Measurements from ENCODE around the gene MAP3K6. TPM values are rescaled to one million over a fixed set of nuclear protein-coding genes. Genes with fewer than 3 reads are reported as not detected.
A peak's percentile ranks its signal among the peaks of the same experiment; 100 is the strongest.

Gene MAP3K6
- total and polyA plus RNA-seq, 8 donors, result 11.8 to 83.3 (median 16.2) TPM

DNA sequence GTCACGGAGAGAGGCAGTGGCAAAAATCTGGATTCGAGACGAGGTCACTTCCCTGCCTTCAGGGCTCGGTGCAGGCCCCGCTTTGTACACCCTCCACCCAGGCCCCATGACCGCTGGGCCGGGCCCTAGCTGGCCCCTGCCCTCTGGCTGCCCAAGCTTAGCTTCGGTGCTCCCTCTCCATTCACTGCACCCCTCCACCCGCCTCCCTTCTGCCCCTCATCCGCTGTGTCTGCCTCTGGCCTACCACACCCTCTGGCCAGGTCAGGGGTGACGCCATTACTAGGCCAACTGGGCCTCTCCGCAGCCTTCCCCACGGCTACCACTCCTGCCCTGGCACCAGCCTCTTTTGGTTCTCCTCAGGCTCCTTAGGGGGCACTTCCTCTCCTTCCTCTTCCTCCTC, 16.9 kb upstream of the MAP3K6 start:
- no peak overlapping the region for H3K27ac ChIP-seq
- TF ChIP-seq, protein P1, sequence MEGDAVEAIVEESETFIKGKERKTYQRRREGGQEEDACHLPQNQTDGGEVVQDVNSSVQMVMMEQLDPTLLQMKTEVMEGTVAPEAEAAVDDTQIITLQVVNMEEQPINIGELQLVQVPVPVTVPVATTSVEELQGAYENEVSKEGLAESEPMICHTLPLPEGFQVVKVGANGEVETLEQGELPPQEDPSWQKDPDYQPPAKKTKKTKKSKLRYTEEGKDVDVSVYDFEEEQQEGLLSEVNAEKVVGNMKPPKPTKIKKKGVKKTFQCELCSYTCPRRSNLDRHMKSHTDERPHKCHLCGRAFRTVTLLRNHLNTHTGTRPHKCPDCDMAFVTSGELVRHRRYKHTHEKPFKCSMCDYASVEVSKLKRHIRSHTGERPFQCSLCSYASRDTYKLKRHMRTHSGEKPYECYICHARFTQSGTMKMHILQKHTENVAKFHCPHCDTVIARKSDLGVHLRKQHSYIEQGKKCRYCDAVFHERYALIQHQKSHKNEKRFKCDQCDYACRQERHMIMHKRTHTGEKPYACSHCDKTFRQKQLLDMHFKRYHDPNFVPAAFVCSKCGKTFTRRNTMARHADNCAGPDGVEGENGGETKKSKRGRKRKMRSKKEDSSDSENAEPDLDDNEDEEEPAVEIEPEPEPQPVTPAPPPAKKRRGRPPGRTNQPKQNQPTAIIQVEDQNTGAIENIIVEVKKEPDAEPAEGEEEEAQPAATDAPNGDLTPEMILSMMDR (IDR thresholded peaks at IDR 0.05), result no peak
- no peaks in the 10 kb centered on the region for H3K9me3 ChIP-seq
- no peaks in the 10 kb centered on the region for H3K36me3 ChIP-seq
- no peak for ATAC-seq
- H3K27me3 ChIP-seq, result peaks cover 0 to 10% of the 10 kb centered on the region in 2 donors
- peaks cover 3 to 26% of the 10 kb centered on the region in 2 donors for H3K4me1 ChIP-seq
- no peak overlapping the region for H3K4me3 ChIP-seq
- intact Hi-C loops (cut with DNase I), result loop anchor here in 1 of 2 donors (10.0 kb wide), 1 partner anchor 279 kb away; no protein-coding TSS in a partner anchor
- DNase-seq, result no peak

DNA sequence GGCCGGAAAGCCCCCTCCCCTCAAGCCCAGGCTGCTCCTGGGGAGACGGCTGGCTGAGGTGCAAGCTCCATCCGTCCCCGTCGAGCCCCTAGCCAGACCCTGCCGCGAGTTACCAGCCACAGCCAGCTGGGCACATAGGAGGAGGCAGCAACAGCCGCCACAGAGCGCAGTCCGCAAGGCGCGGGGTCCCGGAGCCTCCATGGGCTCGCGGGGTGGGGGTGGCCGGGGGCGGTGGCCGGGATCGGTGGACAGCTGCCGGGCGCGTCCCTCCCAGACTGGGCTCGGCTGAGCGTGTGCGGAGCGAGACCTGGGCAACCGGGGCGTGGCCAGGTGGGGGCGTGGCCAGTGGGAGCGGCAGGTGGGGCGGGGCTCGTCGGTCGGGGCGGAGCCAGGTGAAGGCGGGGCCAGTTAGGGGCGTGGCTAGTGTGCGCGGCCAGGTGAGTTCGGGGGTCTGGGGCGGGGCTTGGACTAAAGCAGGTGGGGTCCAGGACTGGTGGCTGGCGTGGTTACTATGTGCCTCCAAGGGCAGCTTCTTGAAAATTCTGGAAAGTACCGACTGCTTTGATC, 16.4 kb upstream of the MAP3K6 start, which contains the start of gene CD164L2:
CD164L2 (minus strand) TSS at position 295 of the 567 bp plus-strand sequence; CDS start at position 201, 94 bp downstream.
- Histone ChIP-seq H3K4me1 (peaks cover 3 to 26% of the 10 kb centered on the region in 2 donors), H3K27me3 (peaks cover 0 to 10% of the 10 kb centered on the region in 2 donors), H3K36me3 (no peaks in the 10 kb centered on the region), H3K27ac (no peak within 1 kb of the TSS), H3K9me3 (no peaks in the 10 kb centered on the region), H3K4me3 (peak within 1 kb of the TSS in 1 of 2 donors; percentile 24)
- TF ChIP-seq, protein P1 (IDR thresholded peaks at IDR 0.05), result no peak
- ATAC-seq (peak; percentile 95), DNase-seq (peak in 2 of 4 donors; percentile 77 to 90)
- intact Hi-C loops (cut with DNase I), result loop anchor here in 1 of 2 donors (10.0 kb wide), 1 partner anchor 278 kb away; no protein-coding TSS in a partner anchor

DNA sequence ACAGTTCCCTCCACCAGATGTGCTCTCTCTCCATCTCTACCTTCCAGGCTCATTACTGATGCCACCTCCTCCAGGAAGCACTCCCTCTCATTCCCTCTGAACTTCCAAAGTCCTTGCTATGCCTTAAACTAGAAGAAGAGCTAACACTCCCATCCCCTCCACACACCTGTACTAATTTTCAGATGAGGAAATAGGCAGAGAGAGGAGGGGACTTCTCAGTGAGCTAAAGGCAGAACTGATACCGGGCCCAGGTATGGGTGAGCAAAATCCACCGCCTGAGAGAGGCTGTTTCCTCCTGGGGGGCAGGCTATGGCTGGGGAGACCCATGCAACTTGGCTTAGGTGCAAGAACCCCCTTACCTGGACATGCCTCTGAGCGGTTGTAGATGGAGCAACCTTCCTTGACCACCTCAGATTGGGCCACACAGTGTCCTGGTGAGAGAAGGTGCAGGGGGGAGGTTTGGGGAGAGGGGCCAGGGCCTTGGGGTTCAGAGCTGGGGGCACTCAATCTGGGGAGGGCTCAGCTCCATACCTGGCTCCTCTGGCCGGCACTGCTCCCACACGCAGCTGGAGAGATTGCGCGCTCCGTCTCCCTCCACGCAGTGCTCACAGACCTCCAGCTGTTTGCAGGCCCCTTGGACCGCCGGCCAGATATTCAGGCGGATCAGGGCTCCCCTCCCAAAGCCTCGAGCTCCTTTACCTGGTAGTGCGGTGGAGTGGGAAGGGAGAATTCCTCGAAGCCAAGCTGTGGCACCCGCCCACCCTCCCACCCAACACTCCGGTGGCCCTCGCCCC, 15.4 kb upstream of the MAP3K6 start:
- no peaks in the 10 kb centered on the region for H3K9me3 ChIP-seq
- H3K27me3 ChIP-seq, result peaks cover 0 to 10% of the 10 kb centered on the region in 2 donors
- DNase-seq (no peak), ATAC-seq (no peak)
- TF ChIP-seq, protein P1 (IDR thresholded peaks at IDR 0.05), result no peak
- peaks cover 3 to 26% of the 10 kb centered on the region in 2 donors for H3K4me1 ChIP-seq
- intact Hi-C loops (cut with DNase I), result loop anchor here in 1 of 2 donors (10.0 kb wide), 1 partner anchor 277 kb away; no protein-coding TSS in a partner anchor
- H3K27ac ChIP-seq, result no peak overlapping the region
- no peaks in the 10 kb centered on the region for H3K36me3 ChIP-seq
- no peak overlapping the region for H3K4me3 ChIP-seq

DNA sequence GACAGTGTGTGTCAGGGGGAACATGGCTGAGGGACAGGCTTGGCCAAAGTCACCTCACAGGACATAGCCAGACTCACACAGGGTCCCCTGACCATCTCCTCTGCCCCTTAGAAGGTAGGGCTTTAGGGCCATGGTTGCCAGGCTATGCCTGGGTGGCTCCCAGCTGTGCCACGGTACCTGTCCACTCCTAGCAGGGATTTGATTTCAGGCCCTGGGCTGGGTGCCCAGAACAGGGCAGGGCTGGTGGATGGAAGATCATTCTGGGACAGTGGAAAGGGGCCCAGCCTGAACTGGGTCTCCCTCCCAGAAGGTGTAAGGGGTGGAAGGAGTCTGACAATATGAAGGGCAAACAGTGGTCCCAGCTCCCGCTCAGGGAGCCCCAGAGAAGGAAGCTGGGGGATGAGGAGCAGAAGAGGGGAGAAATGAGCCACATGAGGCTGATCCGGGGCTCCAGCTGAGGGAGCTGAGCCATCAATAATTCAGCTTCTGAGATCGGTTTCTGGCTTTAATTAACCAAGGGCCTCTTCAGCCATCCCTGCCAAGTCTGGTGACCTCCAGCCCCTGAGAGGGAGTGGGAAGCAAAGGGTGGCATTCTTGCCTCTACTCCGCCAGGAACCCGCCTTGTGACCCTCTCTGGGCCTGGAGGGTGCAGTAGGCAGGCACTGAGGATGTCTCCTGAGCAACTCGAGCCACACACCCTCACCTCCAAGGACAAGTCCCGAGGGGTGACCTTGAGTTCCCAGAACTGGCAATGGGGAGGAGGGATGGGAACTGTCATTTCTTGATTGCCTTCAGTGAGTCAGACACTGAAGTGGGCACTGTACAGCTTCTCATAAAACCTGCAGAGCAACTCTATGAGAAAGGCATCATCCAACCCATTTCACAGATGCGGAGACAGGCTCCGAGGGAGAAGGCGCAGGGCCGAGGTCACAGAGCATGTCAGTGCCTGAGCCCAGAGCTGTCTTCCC, 14.3 kb upstream of the MAP3K6 start:
- Histone ChIP-seq H3K36me3 (no peaks in the 10 kb centered on the region), H3K4me1 (peaks cover 3 to 26% of the 10 kb centered on the region in 2 donors), H3K27ac (no peak overlapping the region), H3K9me3 (no peaks in the 10 kb centered on the region), H3K27me3 (peaks cover 0 to 10% of the 10 kb centered on the region in 2 donors), H3K4me3 (no peak overlapping the region)
- ATAC-seq (peak; percentile 51), DNase-seq (no peak)
- TF ChIP-seq, protein P1 (IDR thresholded peaks at IDR 0.05), result no peak
- intact Hi-C loops (cut with DNase I), result loop anchor here in 1 of 2 donors (10.0 kb wide), 1 partner anchor 276 kb away; no protein-coding TSS in a partner anchor

Data from left lung (tissue), 10 donors.